HCT116 (cell line): Measurements from ENCODE around the gene A1CF.
"Not testable (repeated sequence)": the region's sequence is repeated elsewhere in the genome, so short reads cannot be mapped to it uniquely, and the experiment has no call there.

Experiments
- CBX3 ChIP-seq: IDR thresholded peaks from 2 replicates; pipeline ENCODE4 v1.6.1; 2012; ENCODE audit warnings: low read depth
- CEBPB ChIP-seq: IDR thresholded peaks from 2 replicates; pipeline ENCODE4 v1.6.1; 2012; ENCODE audit warnings: low read depth
- EZH2phosphoT487 ChIP-seq: fragments of 200-600 bp; IDR thresholded peaks from 2 replicates; pipeline ENCODE4 v1.6.1; 2018; ENCODE audit warnings: antibody characterized with exemption, borderline replicate concordance
- RAD21 ChIP-seq: IDR thresholded peaks from 2 replicates; pipeline ENCODE4 v1.6.1; 2012; ENCODE audit warnings: low read depth, mild to moderate bottlenecking
- TF ChIP-seq, protein P1 (sequence below): IDR thresholded peaks from 2 replicates; pipeline ENCODE4 v1.6.1; 2012
- TF ChIP-seq, protein P2 (sequence below), 3 experiments: fragments of 200-600 bp in 1 of 3; sonication (generic) in 1 of 3; IDR thresholded peaks in 2 of 3; conservative IDR thresholded peaks in 1 of 3; 2 replicates each; pipeline ENCODE4 v1.5.1; 2012 to 2017; ENCODE audit warnings: low read depth in 2 of 3, low read length in 2 of 3, antibody characterized with exemption in 1 of 3, borderline replicate concordance in 1 of 3, control low read depth in 1 of 3, mild to moderate bottlenecking in 1 of 3, mixed read lengths in 1 of 3, mixed run types in 1 of 3, moderate library complexity in 1 of 3; ENCODE audit not compliant: insufficient read depth in 1 of 3

DNA sequence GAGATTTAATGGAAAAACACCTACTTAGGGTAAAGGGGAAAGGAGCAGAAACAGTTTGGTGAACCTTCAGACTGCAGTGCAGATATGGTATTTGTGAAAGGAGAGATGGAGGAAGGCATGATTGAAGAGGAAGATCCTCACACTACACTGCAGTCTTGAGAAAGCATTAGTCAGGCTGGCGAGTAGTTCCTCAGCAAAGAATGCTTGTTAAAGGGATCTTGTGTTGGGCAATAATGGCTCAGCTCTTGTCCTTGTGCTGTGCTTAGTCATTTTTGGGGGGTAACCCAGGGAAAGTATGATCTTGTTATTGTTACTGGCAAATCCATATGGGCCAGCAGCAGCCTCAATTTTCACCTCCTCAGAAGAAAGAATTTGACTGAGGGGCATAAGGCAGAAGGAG lies 105.4 kb downstream of the A1CF start:
- not testable (repeated sequence) for TF ChIP-seq RAD21, EZH2phosphoT487, CBX3, CEBPB
- TF ChIP-seq, protein P1, sequence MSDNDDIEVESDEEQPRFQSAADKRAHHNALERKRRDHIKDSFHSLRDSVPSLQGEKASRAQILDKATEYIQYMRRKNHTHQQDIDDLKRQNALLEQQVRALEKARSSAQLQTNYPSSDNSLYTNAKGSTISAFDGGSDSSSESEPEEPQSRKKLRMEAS, result not testable (repeated sequence)
- TF ChIP-seq, protein P2, sequence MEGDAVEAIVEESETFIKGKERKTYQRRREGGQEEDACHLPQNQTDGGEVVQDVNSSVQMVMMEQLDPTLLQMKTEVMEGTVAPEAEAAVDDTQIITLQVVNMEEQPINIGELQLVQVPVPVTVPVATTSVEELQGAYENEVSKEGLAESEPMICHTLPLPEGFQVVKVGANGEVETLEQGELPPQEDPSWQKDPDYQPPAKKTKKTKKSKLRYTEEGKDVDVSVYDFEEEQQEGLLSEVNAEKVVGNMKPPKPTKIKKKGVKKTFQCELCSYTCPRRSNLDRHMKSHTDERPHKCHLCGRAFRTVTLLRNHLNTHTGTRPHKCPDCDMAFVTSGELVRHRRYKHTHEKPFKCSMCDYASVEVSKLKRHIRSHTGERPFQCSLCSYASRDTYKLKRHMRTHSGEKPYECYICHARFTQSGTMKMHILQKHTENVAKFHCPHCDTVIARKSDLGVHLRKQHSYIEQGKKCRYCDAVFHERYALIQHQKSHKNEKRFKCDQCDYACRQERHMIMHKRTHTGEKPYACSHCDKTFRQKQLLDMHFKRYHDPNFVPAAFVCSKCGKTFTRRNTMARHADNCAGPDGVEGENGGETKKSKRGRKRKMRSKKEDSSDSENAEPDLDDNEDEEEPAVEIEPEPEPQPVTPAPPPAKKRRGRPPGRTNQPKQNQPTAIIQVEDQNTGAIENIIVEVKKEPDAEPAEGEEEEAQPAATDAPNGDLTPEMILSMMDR (IDR thresholded peaks at IDR 0.05 in 2 of 3, conservative IDR thresholded peaks at IDR 0.05 in 1 of 3; ENCODE audit: borderline replicate concordance in 1 of 3, insufficient read depth in 1 of 3, low read depth in 2 of 3, low read length in 2 of 3), result not testable (repeated sequence)
